AG04449 (cell line): ENCODE results near the gene ARHGEF12.

ENCODE experiments used
- CTCF ChIA-PET: fragments of 350-600 bp; formaldehyde crosslinking; extraction: SDS; loops from one replicate; lab custom pipeline; 2021; ENCODE audit warnings: antibody characterized with exemption; lab: Yijun Ruan, JAX
- POLR2A ChIA-PET: fragments of 400-600, 350-600 bp; formaldehyde crosslinking; extraction: SDS; loops from one replicate; lab custom pipeline; 2020; ENCODE audit warnings: antibody characterized with exemption, inconsistent platforms; lab: Yijun Ruan, JAX
- DNase-seq: peaks from one replicate; pipeline ENCODE4 v3.0.0-alpha.2; 2010; ENCODE audit warnings: low read depth, low spot score
- H3K4me3 ChIP-seq: 2 replicates; pipeline ENCODE4 v1.5.1; 2011; ENCODE audit warnings: low read depth, mild to moderate bottlenecking, control low read depth, low read length
- CTCF ChIP-seq: IDR thresholded peaks from one replicate; pipeline ENCODE4 v1.5.1; 2011; ENCODE audit warnings: mild to moderate bottlenecking, moderate library complexity, low read length, control low read depth, inconsistent platforms; ENCODE audit not compliant: insufficient read depth; ENCODE audit errors: missing control alignments

The ARHGEF12 gene

GRCh38 chr11:120381401-120381800, 45.2 kb downstream of the ARHGEF12 start:
- H3K4me3 ChIP-seq = no peak overlapping the region
- TF ChIP-seq CTCF = no peak
- DNase-seq = no peak
- CTCF ChIA-PET = no interaction called here
- POLR2A ChIA-PET = no interaction called here

GRCh38 chr11:120383518-120384155, 47.4 kb downstream of the ARHGEF12 start:
- POLR2A ChIA-PET = no interaction called here
- no peak for DNase-seq
- CTCF ChIA-PET = no interaction called here

GRCh38 chr11:120384476-120384875, 48.3 kb downstream of the ARHGEF12 start:
- TF ChIP-seq CTCF = no peak
- CTCF ChIA-PET = no interaction called here
- H3K4me3 ChIP-seq = no peak overlapping the region
- no peak for DNase-seq
- POLR2A ChIA-PET = no interaction called here

More at GRCh38 chr11:120383518-120384155, 47.4 kb downstream of the ARHGEF12 start:
- TF ChIP-seq CTCF = no peak
- no peak overlapping the region for H3K4me3 ChIP-seq

GRCh38 chr11:120385110-120385509, 48.9 kb downstream of the ARHGEF12 start:
- CTCF ChIA-PET = interaction anchor here (0.7 to 1.9 kb wide), 2 partner anchors 9 to 12 kb away, joined by 4 to 5 read pairs; no protein-coding TSS in a partner anchor

GRCh38 chr11:120385655-120386054, 49.4 kb downstream of the ARHGEF12 start:
- CTCF ChIA-PET = interaction anchor here (0.7 to 1.9 kb wide), 2 partner anchors 9 to 13 kb away, joined by 4 to 5 read pairs; no protein-coding TSS in a partner anchor
- POLR2A ChIA-PET = no interaction called here
- no peak for DNase-seq
- no peak overlapping the region for H3K4me3 ChIP-seq
- no peak for TF ChIP-seq CTCF

More at GRCh38 chr11:120385110-120385509, 48.9 kb downstream of the ARHGEF12 start:
- no peak for DNase-seq
- POLR2A ChIA-PET = no interaction called here
- TF ChIP-seq CTCF = no peak
- H3K4me3 ChIP-seq = no peak overlapping the region

- no peak for TF ChIP-seq CTCF
- CTCF ChIA-PET = interaction anchor here (1.9 kb wide), 1 partner anchor 13 kb away, joined by 5 read pairs; no protein-coding TSS in a partner anchor
- POLR2A ChIA-PET = no interaction called here
These were observed 50.1 kb downstream of the ARHGEF12 start for GRCh38 chr11:120386318-120386717.

More at GRCh38 chr11:120386318-120386717, 50.1 kb downstream of the ARHGEF12 start:
- no peak overlapping the region for H3K4me3 ChIP-seq
- no peak for DNase-seq
